Colonic mucosa (tissue), 4 donors: Measurements from ENCODE around the gene ZNF12. TPM values are rescaled to one million over a fixed set of nuclear protein-coding genes. Genes with fewer than 3 reads are reported as not detected.

Experiments
- DNase-seq: peaks from one replicate; pipeline ENCODE4 v3.0.0-alpha.2; 2020
- H3K27ac ChIP-seq: fragments of 200-600 bp; one replicate; pipeline ENCODE4 v1.8.0; 2021
- H3K27me3 ChIP-seq: fragments of 200-600 bp; one replicate; pipeline ENCODE4 v1.8.0; 2021
- H3K36me3 ChIP-seq: fragments of 200-600 bp; one replicate; pipeline ENCODE4 v1.8.0; 2021
- H3K4me1 ChIP-seq: fragments of 200-600 bp; one replicate; pipeline ENCODE4 v1.8.0; 2021; ENCODE audit warnings: mild to moderate bottlenecking
- H3K4me3 ChIP-seq: fragments of 200-600 bp; one replicate; pipeline ENCODE4 v1.8.0; 2021
- H3K9ac ChIP-seq, 2 donors: one replicate each; pipeline ENCODE4 v1.7.0; 2013; ENCODE audit warnings: control low read depth in 2 of 2, low read depth in 2 of 2, low read length in 2 of 2
- H3K9me3 ChIP-seq: fragments of 200-600 bp; one replicate; pipeline ENCODE4 v1.8.0; 2021
- CTCF ChIP-seq: fragments of 200-600 bp; IDR thresholded peaks from one replicate; pipeline ENCODE4 v1.8.0; 2022; ENCODE audit warnings: antibody characterized with exemption, mild to moderate bottlenecking
- intact Hi-C: fragments of 100-400 bp; cut with DNase I; formaldehyde crosslinking; loops from one replicate; pipeline ENCODE4 v1.14.1; 2022
- total RNA-seq, 2 donors: library from RNA; stranded (reverse); fragmentation: NEBNext Ultra II Directional in 1 of 2; extraction: Animal tissue kit (Norgen Biotek cat#: 25700) in 1 of 2; gene quantifications; one replicate each; pipeline ENCODE4 v1.2.1, GENCODE V29; 2021
- donor health status: healthy.
- donor health status: DM: no; HTN: no; CAD: no.
- donor health status: DM: no; HTN: no; CAD: no.

ZNF12 gene
- total RNA-seq, 2 donors from 2014 or later = 20.9 to 22.0 TPM

DNA sequence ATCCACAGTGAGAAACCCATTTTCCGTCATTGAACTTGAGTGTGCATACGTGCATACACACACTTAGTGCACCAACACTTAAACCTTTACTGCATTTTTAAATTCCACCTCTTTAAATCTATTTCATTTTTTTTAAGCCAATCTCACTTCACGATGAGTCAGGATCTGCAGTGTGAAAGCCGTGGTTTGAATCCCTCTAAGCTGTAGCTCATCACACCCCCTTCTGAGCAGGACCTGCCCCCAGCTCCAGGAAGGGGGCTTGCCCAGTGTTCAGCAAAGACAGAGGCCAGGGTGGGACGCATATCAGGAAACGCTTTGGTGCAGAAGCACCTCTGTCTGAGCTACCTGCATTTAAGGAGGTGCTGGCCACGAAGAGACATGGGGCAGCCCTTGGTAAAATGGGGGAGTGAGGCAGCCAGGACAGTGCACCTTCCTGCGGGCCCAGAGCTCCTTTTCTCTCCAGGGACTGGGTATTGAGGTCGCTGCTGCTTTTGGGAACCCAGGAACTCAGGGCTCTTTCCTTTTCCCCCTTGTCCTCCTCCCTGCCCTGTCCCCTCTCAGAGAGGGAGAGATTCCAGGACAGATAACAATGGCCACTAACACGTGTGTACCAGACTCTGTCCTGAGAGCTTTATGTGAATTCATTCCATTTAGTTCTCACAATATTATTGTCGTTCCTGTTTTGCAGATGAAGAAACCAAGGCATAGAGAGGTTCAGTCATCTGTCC, 48.0 kb downstream of the ZNF12 start:
- intact Hi-C loops = no loop called here
- no peak for DNase-seq
- H3K27ac ChIP-seq = no peak overlapping the region
- H3K36me3 ChIP-seq = no peaks in the 10 kb centered on the region
- H3K4me3 ChIP-seq = no peak overlapping the region
- no peak for TF ChIP-seq CTCF
- no peaks in the 10 kb centered on the region for H3K4me1 ChIP-seq
- H3K9me3 ChIP-seq = no peaks in the 10 kb centered on the region
- no peaks in the 10 kb centered on the region for H3K27me3 ChIP-seq
- H3K9ac ChIP-seq = no peak overlapping the region

DNA sequence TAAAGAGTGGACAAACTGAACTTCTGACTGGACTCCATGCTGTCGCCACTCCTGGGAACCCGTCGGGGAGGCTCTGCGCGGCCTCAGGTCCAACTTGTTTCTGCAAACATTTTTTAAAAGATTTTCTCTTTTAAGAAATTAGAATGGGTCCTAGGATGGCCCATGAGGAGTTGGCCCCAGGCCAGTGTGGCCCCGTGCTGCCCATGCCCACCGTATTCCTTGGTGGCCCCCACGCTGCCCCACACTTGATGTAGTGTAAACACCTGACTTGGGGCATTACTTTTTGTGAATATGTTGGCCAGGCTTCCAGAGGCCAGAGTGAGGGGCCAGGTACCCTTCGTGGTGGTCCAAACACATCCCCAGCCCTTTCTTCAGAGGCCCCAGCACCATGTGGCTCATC, 50.3 kb downstream of the ZNF12 start:
- no peaks in the 10 kb centered on the region for H3K4me1 ChIP-seq
- H3K9ac ChIP-seq = no peak overlapping the region
- TF ChIP-seq CTCF = no peak
- H3K36me3 ChIP-seq = peaks cover 10% of the 10 kb centered on the region
- intact Hi-C loops = no loop called here
- no peak overlapping the region for H3K4me3 ChIP-seq
- H3K27me3 ChIP-seq = no peaks in the 10 kb centered on the region
- DNase-seq = no peak
- no peak overlapping the region for H3K27ac ChIP-seq
- H3K9me3 ChIP-seq = no peaks in the 10 kb centered on the region

DNA sequence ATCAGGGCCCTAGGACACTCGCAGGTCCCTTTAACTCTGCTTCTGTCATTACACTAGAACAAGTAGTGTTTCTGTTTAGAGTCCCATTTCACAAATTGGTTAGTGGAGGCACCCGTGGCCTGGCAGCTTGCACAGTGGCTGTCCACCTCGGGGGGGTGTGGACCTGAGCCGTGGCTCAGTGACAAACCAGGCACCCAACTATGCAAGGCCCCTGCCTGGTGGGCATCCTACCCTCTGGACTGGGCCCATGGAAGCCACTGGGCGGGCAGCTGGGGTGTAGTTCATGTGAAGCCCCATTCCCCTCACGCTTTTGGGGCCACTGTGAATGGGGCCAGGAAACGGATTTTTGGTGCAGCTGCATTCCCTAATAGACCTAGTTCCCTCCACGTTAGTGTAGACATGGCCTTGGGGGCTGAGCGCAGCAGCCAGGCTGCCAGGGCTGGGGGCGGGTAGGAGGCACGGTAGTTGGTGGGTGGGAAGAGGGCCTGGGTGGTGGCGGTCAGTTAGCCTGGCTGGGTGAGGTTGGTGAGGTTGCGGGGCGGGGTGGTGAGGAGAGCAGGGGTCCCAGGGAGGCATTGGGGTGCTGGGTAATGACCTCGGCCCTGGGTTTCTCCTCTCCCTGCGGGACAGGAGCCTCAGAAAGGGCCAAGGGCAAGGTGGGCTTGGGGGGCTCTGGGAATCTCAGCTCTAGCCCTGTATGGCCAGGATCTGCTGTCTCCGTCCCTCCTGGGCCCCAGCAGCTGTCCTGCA, 50.9 kb downstream of the ZNF12 start:
- Histone ChIP-seq H3K4me3 (no peak overlapping the region), H3K4me1 (no peaks in the 10 kb centered on the region), H3K9ac (no peak overlapping the region), H3K27ac (no peak overlapping the region), H3K36me3 (peaks cover 10% of the 10 kb centered on the region), H3K27me3 (no peaks in the 10 kb centered on the region), H3K9me3 (no peaks in the 10 kb centered on the region)
- no peak for DNase-seq
- TF ChIP-seq CTCF = no peak
- intact Hi-C loops = no loop called here

- Histone ChIP-seq H3K9me3 (no peaks in the 10 kb centered on the region), H3K9ac (no peak overlapping the region), H3K36me3 (peaks cover 10% of the 10 kb centered on the region), H3K4me1 (no peaks in the 10 kb centered on the region), H3K27ac (no peak overlapping the region), H3K4me3 (no peak overlapping the region), H3K27me3 (no peaks in the 10 kb centered on the region)
- no peak for TF ChIP-seq CTCF
- intact Hi-C loops = no loop called here
- no peak for DNase-seq
Observed at GRCh38 chr7:6654842-6655610, 51.7 kb downstream of the ZNF12 start.

- H3K36me3 ChIP-seq = peaks cover 10% of the 10 kb centered on the region
Observed at GRCh38 chr7:6654113-6654841, 52.5 kb downstream of the ZNF12 start.

More at GRCh38 chr7:6654113-6654841, 52.5 kb downstream of the ZNF12 start:
- H3K27ac ChIP-seq = no peak overlapping the region
- TF ChIP-seq CTCF = no peak
- intact Hi-C loops = no loop called here
- H3K27me3 ChIP-seq = no peaks in the 10 kb centered on the region
- H3K9me3 ChIP-seq = no peaks in the 10 kb centered on the region
- H3K9ac ChIP-seq = no peak overlapping the region
- no peak for DNase-seq
- H3K4me1 ChIP-seq = no peaks in the 10 kb centered on the region
- no peak overlapping the region for H3K4me3 ChIP-seq
